H1 (cell line): ENCODE measurements around the gene ELOVL6. TPM values are rescaled to one million over a fixed set of nuclear protein-coding genes. Genes with fewer than 3 reads are reported as not detected.

ENCODE experiments used
- CTCF ChIA-PET: fragments of 300-600 bp; sonication (Branson Sonifier 250); formaldehyde crosslinking; loops from one replicate; lab custom pipeline; 2021; ENCODE audit not compliant: partially characterized antibody; lab: Charles Lee
- POLR2A ChIA-PET: fragments of 300-600 bp; sonication (Branson Sonifier 250); formaldehyde crosslinking; loops from one replicate; lab custom pipeline; 2021; ENCODE audit warnings: inconsistent platforms; ENCODE audit not compliant: partially characterized antibody; lab: Charles Lee
- DNase-seq, 2 experiments: peaks; one replicate each; pipeline versions ENCODE4 v3.0.0 to v3.0.0-alpha.2; 2010 to 2022; ENCODE audit warnings: low spot score in 2 of 2, low read depth in 1 of 2, mixed read lengths in 1 of 2
- FAIRE-seq: peaks from 2 replicates; lab custom pipeline; 2011; peaks lifted over from hg19 to GRCh38; lab: Jason Lieb, UNC
- H2AFZ ChIP-seq: 2 replicates; pipeline ENCODE4 v1.8.1; 2012; ENCODE audit warnings: low read length, inconsistent platforms
- H2AK5ac ChIP-seq: 2 replicates; pipeline ENCODE4 v1.6.1; 2013; ENCODE audit warnings: low read depth, low read length
- H2BK120ac ChIP-seq: replicated peaks from 2 replicates; pipeline ENCODE3; 2013; ENCODE audit warnings: low read depth, low read length, inconsistent platforms
- H2BK12ac ChIP-seq: 2 replicates; pipeline ENCODE4 v1.6.1; 2013; ENCODE audit warnings: low read depth, low read length
- H2BK15ac ChIP-seq: 2 replicates; pipeline ENCODE4 v1.6.1; 2013; ENCODE audit warnings: low read length
- H2BK20ac ChIP-seq: 2 replicates; pipeline ENCODE4 v1.6.1; 2013; ENCODE audit warnings: low read length
- H2BK5ac ChIP-seq: 2 replicates; pipeline ENCODE4 v1.6.1; 2013; ENCODE audit warnings: low read depth, low read length
- H3K14ac ChIP-seq: 2 replicates; pipeline ENCODE4 v1.6.1; 2013; ENCODE audit warnings: inconsistent platforms; ENCODE audit not compliant: insufficient read length
- H3K18ac ChIP-seq: 2 replicates; pipeline ENCODE4 v1.6.1; 2013; ENCODE audit warnings: low read length; ENCODE audit errors: extremely low read depth
- H3K23ac ChIP-seq: 2 replicates; pipeline ENCODE4 v1.6.1; 2013; ENCODE audit warnings: inconsistent platforms; ENCODE audit not compliant: insufficient read length
- H3K23me2 ChIP-seq: 2 replicates; pipeline ENCODE4 v1.6.1; 2013; ENCODE audit warnings: low read depth, low read length
- H3K27ac ChIP-seq: 2 replicates; pipeline ENCODE4 v1.6.1; 2011; ENCODE audit warnings: low read depth, low read length, inconsistent platforms
- H3K27me3 ChIP-seq, 4 experiments: replicated peaks in 1 of 4; 1 replicate in 1 of 4; 2 replicates in 3 of 4; pipeline versions ENCODE4 v1.6.1 to v1.8.1; 2011 to 2013; ENCODE audit warnings: low read length in 3 of 4, mild to moderate bottlenecking in 3 of 4, inconsistent platforms in 2 of 4, mixed read lengths in 2 of 4, moderate library complexity in 1 of 4; ENCODE audit not compliant: control insufficient read depth in 3 of 4, insufficient read depth in 3 of 4; ENCODE audit errors: extremely low read depth in 1 of 4
- H3K36me3 ChIP-seq, 4 experiments: 2 replicates each; pipeline versions ENCODE4 v1.6.1 to v1.8.1; 2011 to 2013; ENCODE audit warnings: mild to moderate bottlenecking in 4 of 4, low read length in 3 of 4, moderate library complexity in 2 of 4, control low read depth in 1 of 4, inconsistent platforms in 1 of 4; ENCODE audit not compliant: insufficient read depth in 4 of 4, control insufficient read depth in 2 of 4
- H3K4ac ChIP-seq: replicated peaks from 2 replicates; pipeline ENCODE3; 2013; ENCODE audit warnings: low read length, low read depth, mixed read lengths, inconsistent platforms; ENCODE audit not compliant: insufficient read length
- H3K4me1 ChIP-seq, 4 experiments: replicated peaks in 1 of 4; 1 replicate in 1 of 4; 2 replicates in 3 of 4; pipeline versions ENCODE4 v1.6.1 to v1.8.1; 2011 to 2013; ENCODE audit warnings: low read length in 3 of 4, inconsistent platforms in 2 of 4, mixed read lengths in 1 of 4; ENCODE audit not compliant: insufficient read depth in 4 of 4, control insufficient read depth in 3 of 4
- H3K4me2 ChIP-seq, 2 experiments: 2 replicates each; pipeline versions ENCODE4 v1.6.1 to v1.8.1; 2011 to 2013; ENCODE audit warnings: low read depth in 2 of 2, low read length in 2 of 2, control low read depth in 1 of 2, inconsistent platforms in 1 of 2, mild to moderate bottlenecking in 1 of 2; ENCODE audit not compliant: insufficient read depth in 1 of 2
- H3K4me3 ChIP-seq, 4 experiments: fragments of 200-600, 300-600 bp in 1 of 4; sonication (generic), shearing (Covaris generic), sonication (Bioruptor Twin) in 1 of 4; 2 replicates each; pipeline versions ENCODE4 v1.5.1 to v1.8.1; 2011 to 2016; ENCODE audit warnings: low read length in 4 of 4, low read depth in 3 of 4, control low read depth in 2 of 4, inconsistent platforms in 2 of 4, mild to moderate bottlenecking in 2 of 4, mixed read lengths in 1 of 4, moderate library complexity in 1 of 4; ENCODE audit not compliant: insufficient read depth in 2 of 4; ENCODE audit errors: extremely low read depth in 1 of 4
- H3K56ac ChIP-seq: replicated peaks from 2 replicates; pipeline ENCODE3; 2013; ENCODE audit warnings: low read depth, mild to moderate bottlenecking, mixed read lengths, low read length, inconsistent platforms; ENCODE audit not compliant: insufficient read length
- H3K79me1 ChIP-seq: 2 replicates; pipeline ENCODE4 v1.6.1; 2013; ENCODE audit warnings: low read depth, low read length, control low read depth
- H3K79me2 ChIP-seq, 2 experiments: 2 replicates each; pipeline versions ENCODE4 v1.6.1 to v1.8.1; 2012 to 2013; ENCODE audit warnings: low read length in 2 of 2, mild to moderate bottlenecking in 2 of 2, inconsistent platforms in 1 of 2; ENCODE audit not compliant: insufficient read depth in 2 of 2, control insufficient read depth in 1 of 2
- H3K9ac ChIP-seq, 4 experiments: replicated peaks in 1 of 4; 1 replicate in 1 of 4; 2 replicates in 3 of 4; pipeline versions ENCODE4 v1.6.1 to v1.8.1; 2011 to 2013; ENCODE audit warnings: low read depth in 3 of 4, low read length in 3 of 4, control low read depth in 2 of 4, mild to moderate bottlenecking in 2 of 4, moderate library complexity in 2 of 4, inconsistent platforms in 1 of 4; ENCODE audit errors: extremely low read depth in 1 of 4
- H3K9me3 ChIP-seq, 2 experiments: 2 replicates each; pipeline versions ENCODE4 v1.6.1 to v1.8.1; 2012 to 2013; ENCODE audit warnings: mild to moderate bottlenecking in 2 of 2, moderate library complexity in 2 of 2, control low read depth in 1 of 2, inconsistent platforms in 1 of 2, low read depth in 1 of 2, low read length in 1 of 2, mixed read lengths in 1 of 2; ENCODE audit not compliant: insufficient read depth in 2 of 2
- H4K20me1 ChIP-seq, 2 experiments: replicated peaks in 1 of 2; 2 replicates each; pipeline versions ENCODE3 to v1.8.1; 2011 to 2013; ENCODE audit warnings: inconsistent platforms in 2 of 2, low read length in 2 of 2, mild to moderate bottlenecking in 1 of 2; ENCODE audit not compliant: insufficient read depth in 2 of 2, control insufficient read depth in 1 of 2
- H4K5ac ChIP-seq: 2 replicates; pipeline ENCODE4 v1.6.1; 2013; ENCODE audit warnings: low read length, low read depth, mixed read lengths, inconsistent platforms; ENCODE audit not compliant: insufficient read length
- H4K8ac ChIP-seq: 2 replicates; pipeline ENCODE4 v1.8.0; 2013; ENCODE audit warnings: mild to moderate bottlenecking, moderate library complexity, low read length, inconsistent platforms; ENCODE audit not compliant: insufficient read depth; ENCODE audit errors: extremely low read depth
- H4K91ac ChIP-seq: replicated peaks from 2 replicates; pipeline ENCODE3; 2013; ENCODE audit warnings: low read length, mixed read lengths, inconsistent platforms; ENCODE audit not compliant: insufficient read length
- BRCA1 ChIP-seq: IDR thresholded peaks from 2 replicates; pipeline ENCODE4 v1.6.1; 2012; ENCODE audit warnings: low read depth, low read length, improper control_type of control experiment
- EZH2 ChIP-seq: fragments of 200-600 bp; sonication (generic); IDR thresholded peaks from 2 replicates; pipeline ENCODE4 v1.7.1; 2012; ENCODE audit warnings: low read depth, mild to moderate bottlenecking, moderate library complexity, low read length, inconsistent platforms; ENCODE audit not compliant: severe bottlenecking
- FOSL1 ChIP-seq: IDR thresholded peaks from 2 replicates; pipeline ENCODE4 v1.6.1; 2011; ENCODE audit warnings: mild to moderate bottlenecking, low read depth, low read length, moderate library complexity; ENCODE audit not compliant: insufficient read depth
- GABPA ChIP-seq: IDR thresholded peaks from 2 replicates; pipeline ENCODE4 v1.6.1; 2011; ENCODE audit warnings: mild to moderate bottlenecking, low read length, moderate library complexity, borderline replicate concordance; ENCODE audit not compliant: insufficient read depth
- GTF2F1 ChIP-seq: IDR thresholded peaks from 2 replicates; pipeline ENCODE4 v1.6.1; 2012; ENCODE audit warnings: low read depth, low read length, improper control_type of control experiment, borderline replicate concordance
- HDAC6 ChIP-seq: IDR thresholded peaks from one replicate; pipeline ENCODE4 v1.7.1; 2012; ENCODE audit warnings: low read depth, mild to moderate bottlenecking, inconsistent platforms, low read length, moderate library complexity
- KDM4A ChIP-seq: IDR thresholded peaks from one replicate; pipeline ENCODE4 v1.7.1; 2012; ENCODE audit warnings: low read depth, mild to moderate bottlenecking, moderate library complexity, low read length, inconsistent platforms; ENCODE audit not compliant: severe bottlenecking
- KDM5A ChIP-seq: fragments of 200-600 bp; IDR thresholded peaks from 2 replicates; pipeline ENCODE4 v1.7.1; 2012; ENCODE audit warnings: mild to moderate bottlenecking, low read length, inconsistent platforms, mixed read lengths
- POLR2A ChIP-seq, 2 experiments: IDR thresholded peaks; 1 replicate in 1 of 2; 2 replicates in 1 of 2; pipeline ENCODE4 v1.6.1; 2011; ENCODE audit warnings: low read depth in 2 of 2, low read length in 2 of 2, mild to moderate bottlenecking in 2 of 2; ENCODE audit errors: control extremely low read depth in 1 of 2
- POLR2AphosphoS5 ChIP-seq: IDR thresholded peaks from 2 replicates; pipeline ENCODE4 v1.6.1; 2011; ENCODE audit warnings: low read depth, low read length
- RAD21 ChIP-seq, 2 experiments: IDR thresholded peaks in 1 of 2; conservative IDR thresholded peaks in 1 of 2; 2 replicates each; pipeline ENCODE4 v1.6.1; 2011; ENCODE audit warnings: low read depth in 2 of 2, low read length in 2 of 2, improper control_type of control experiment in 1 of 2, inconsistent platforms in 1 of 2, mild to moderate bottlenecking in 1 of 2, moderate library complexity in 1 of 2
- SUZ12 ChIP-seq: fragments of 200-600 bp; sonication (generic); IDR thresholded peaks from 2 replicates; pipeline ENCODE4 v1.6.1; 2012; ENCODE audit warnings: mild to moderate bottlenecking, inconsistent platforms, low read length, moderate library complexity, mixed read lengths
- TAF7 ChIP-seq: optimal IDR thresholded peaks from 2 replicates; pipeline ENCODE3; 2011; ENCODE audit warnings: low read depth, mild to moderate bottlenecking, inconsistent platforms, low read length, moderate library complexity, borderline replicate concordance
- WGBS, 2 experiments: shearing (Covaris generic) in 1 of 2; methylation state at CpG; one replicate each; pipeline versions ENCODE4 v1.1.6 to v1.1.7; 2013 to 2015; ENCODE audit warnings: low lambda C conversion rate in 2 of 2, mixed read lengths in 2 of 2, inconsistent platforms in 1 of 2, low coverage in 1 of 2, missing lambda C conversion rate in 1 of 2; ENCODE audit not compliant: insufficient replicate concordance in 2 of 2, insufficient coverage in 1 of 2, insufficient read length in 1 of 2; ENCODE audit errors: extremely low coverage in 1 of 2, missing lambda C conversion rate in 1 of 2; 5-methylcytosine and 5-hydroxymethylcytosine counted together
- polyA plus RNA-seq, 7 experiments: library from polyadenylated mRNA; depleted of rRNA in 3 of 7; stranded (reverse) in 5 of 7; unstranded in 2 of 7; fragments of >200 nt in 5 of 7; fragments of 200-250 nt in 2 of 7; gene quantifications; 1 replicate in 5 of 7; 2 replicates in 1 of 7; 4 replicates in 1 of 7; pipeline versions ENCODE4 v1.2.1 to v1.2.3, GENCODE V29; 2011 to 2013; ENCODE audit warnings: missing spikeins in 2 of 7, mixed read lengths in 2 of 7
- total RNA-seq: library from RNA; stranded (reverse); fragmentation: NEBNext Ultra II Directional; extraction: Animal tissue kit (Norgen Biotek cat#: 25700); gene quantifications from 2 replicates; pipeline ENCODE4 v1.2.1, GENCODE V29; 2021
- TF ChIP-seq, protein P1 (sequence below): IDR thresholded peaks from 2 replicates; pipeline ENCODE4 v1.6.1; 2012; ENCODE audit warnings: inconsistent platforms

ELOVL6 gene
- total and polyA plus RNA-seq, 2 of the 8 experiments (the other 6 are each of a cell fraction or from before 2014, with no cell fraction given), result 27.8 to 86.6 TPM

- no peak overlapping the region for H4K5ac ChIP-seq
- H3K14ac ChIP-seq, result no peak overlapping the region
- no peaks in the 10 kb centered on the region for H3K9me3 ChIP-seq
- WGBS, 2 experiments, result 96% methylated on average over 3 of the region's 3 CpGs; no CpG with 5 or more reads in 1 of the 2 experiments
- POLR2A ChIA-PET, result no interaction called here
- H2BK12ac ChIP-seq, result no peak overlapping the region
- no peak overlapping the region for H2BK5ac ChIP-seq
- CTCF ChIA-PET, result interaction anchor here (1.5 kb wide), 1 partner anchor 9 kb away, joined by 5 read pairs; no protein-coding TSS in a partner anchor
- no peak overlapping the region for H4K91ac ChIP-seq
- no peak overlapping the region for H3K4ac ChIP-seq
- no peak overlapping the region for H3K23ac ChIP-seq
- H2BK15ac ChIP-seq, result no peak overlapping the region
- peaks cover 0 to 13% of the 10 kb centered on the region in 2 experiments; a peak in 2 of 4 replicates for H3K79me2 ChIP-seq
- H3K4me3 ChIP-seq, result no peak overlapping the region
- H4K20me1 ChIP-seq, result no peaks in the 10 kb centered on the region
- no peaks in the 10 kb centered on the region for H3K36me3 ChIP-seq
- H2BK120ac ChIP-seq, result no peak overlapping the region
- no peak overlapping the region for H3K27ac ChIP-seq
- H3K4me2 ChIP-seq, result no peak overlapping the region
- no peak overlapping the region for H3K18ac ChIP-seq
- no peaks in the 10 kb centered on the region for H3K27me3 ChIP-seq
- no peak overlapping the region for H2AFZ ChIP-seq
- peaks cover 0 to 1% (median 0%) of the 10 kb centered on the region in 4 experiments; a peak in 2 of 7 replicates for H3K4me1 ChIP-seq
- no peaks in the 10 kb centered on the region for H3K79me1 ChIP-seq
- TF ChIP-seq HDAC6, result no peak
- no peak for TF ChIP-seq BRCA1
- no peak for TF ChIP-seq TAF7
- no peak for TF ChIP-seq SUZ12
- TF ChIP-seq EZH2, result no peak
- no peak for TF ChIP-seq GABPA
- TF ChIP-seq POLR2A (IDR thresholded peaks at IDR 0.05; ENCODE audit: control extremely low read depth in 1 of 2, low read depth in 2 of 2, low read length in 2 of 2), result no peak
- TF ChIP-seq POLR2AphosphoS5, result no peak
- no peak for TF ChIP-seq KDM5A
- TF ChIP-seq RAD21 (IDR thresholded peaks at IDR 0.05 in 1 of 2, conservative IDR thresholded peaks at IDR 0.05 in 1 of 2; ENCODE audit: low read depth in 2 of 2, low read length in 2 of 2), result no peak
- TF ChIP-seq KDM4A, result no peak
- TF ChIP-seq GTF2F1, result no peak
- TF ChIP-seq FOSL1, result no peak
- TF ChIP-seq, protein P1, sequence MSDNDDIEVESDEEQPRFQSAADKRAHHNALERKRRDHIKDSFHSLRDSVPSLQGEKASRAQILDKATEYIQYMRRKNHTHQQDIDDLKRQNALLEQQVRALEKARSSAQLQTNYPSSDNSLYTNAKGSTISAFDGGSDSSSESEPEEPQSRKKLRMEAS, result no peak
- TF ChIP-seq, all 59 proteins: peak for 0
- H4K8ac ChIP-seq, result no peak overlapping the region
- peaks cover 9% of the 10 kb centered on the region; the same call in 1 of the 2 replicates for H3K23me2 ChIP-seq
- no peak for FAIRE-seq
- no peak overlapping the region for H2BK20ac ChIP-seq
- H3K9ac ChIP-seq, result no peak overlapping the region
- H3K56ac ChIP-seq, result no peak overlapping the region
- no peak overlapping the region for H2AK5ac ChIP-seq
- no peak for DNase-seq
Observed at GRCh38 chr4:110202024-110202423, 3.6 kb upstream of the ELOVL6 start.
